HG03064 (cell line): ENCODE measurements around the gene IL1RAPL2.
"Not testable (repeated sequence)": the region's sequence is repeated elsewhere in the genome, so short reads cannot be mapped to it uniquely, and the experiment has no call there.

Source experiments
- ATAC-seq: cut with Tn5 transposase; IDR thresholded peaks from one replicate; pipeline ENCODE4 v1.9.1; 2021; ENCODE audit warnings: low read depth; ENCODE audit not compliant: unreplicated experiment

IL1RAPL2 gene

DNA sequence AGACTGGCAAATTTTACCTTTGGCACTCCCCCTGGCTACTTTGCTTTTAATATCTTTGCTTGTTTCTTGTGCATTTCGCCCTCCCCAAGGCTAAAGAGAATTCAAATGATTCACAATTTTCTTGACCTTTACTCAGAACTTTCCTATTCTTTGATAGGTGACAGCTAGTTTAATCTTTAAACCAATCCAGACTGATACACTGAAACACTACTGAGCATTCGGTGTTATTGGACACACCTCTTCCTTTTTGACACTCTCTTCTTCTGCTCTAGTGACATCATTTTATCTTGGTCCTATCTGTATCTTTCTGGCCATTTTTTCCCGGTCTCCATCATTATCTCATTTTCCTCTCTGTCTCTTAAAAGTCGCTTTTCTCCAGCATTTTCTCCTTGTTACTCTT lies 103.1 kb downstream of the IL1RAPL2 start:
- ATAC-seq, result no peak

DNA sequence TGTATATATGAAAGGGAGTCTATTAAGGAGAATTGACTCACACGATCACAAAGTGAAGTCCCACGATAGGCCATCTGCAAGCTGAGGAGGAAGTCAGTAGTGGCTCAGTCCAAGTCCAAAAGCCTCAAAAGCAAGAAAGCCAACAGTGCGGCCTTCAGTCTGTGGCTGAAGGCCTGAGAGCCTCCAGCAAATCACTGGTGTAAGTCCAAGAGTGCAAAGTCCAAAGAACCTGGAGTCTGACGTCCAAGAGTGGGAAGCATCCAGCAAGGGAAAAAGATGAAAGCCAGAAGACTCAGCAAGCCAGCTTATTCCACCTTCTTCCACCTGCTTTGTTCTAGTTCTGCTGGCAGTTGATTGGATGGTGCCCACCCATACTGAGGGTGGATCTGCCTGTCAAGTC lies 104.1 kb downstream of the IL1RAPL2 start:
- ATAC-seq, result no peak

DNA sequence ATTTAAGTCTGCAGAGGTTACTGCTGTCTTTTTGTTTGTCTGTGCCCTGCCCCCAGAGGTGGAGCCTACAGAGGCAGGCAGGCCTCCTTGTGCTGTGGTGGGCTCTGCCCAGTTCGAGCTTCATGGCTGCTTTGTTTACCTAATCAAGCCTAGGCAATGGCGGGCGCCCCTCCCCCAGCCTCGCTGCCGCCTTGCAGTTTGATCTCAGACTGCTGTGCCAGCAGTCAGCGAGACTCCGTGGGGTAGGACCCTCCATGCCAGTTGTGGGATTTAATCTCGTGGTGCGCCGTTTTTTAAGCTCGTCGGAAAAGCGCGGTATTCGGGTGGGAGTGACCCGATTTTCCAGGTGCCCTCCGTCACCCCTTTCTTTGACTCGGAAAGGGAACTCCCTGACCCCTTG lies 111.5 kb downstream of the IL1RAPL2 start:
- not testable (repeated sequence) for ATAC-seq

DNA sequence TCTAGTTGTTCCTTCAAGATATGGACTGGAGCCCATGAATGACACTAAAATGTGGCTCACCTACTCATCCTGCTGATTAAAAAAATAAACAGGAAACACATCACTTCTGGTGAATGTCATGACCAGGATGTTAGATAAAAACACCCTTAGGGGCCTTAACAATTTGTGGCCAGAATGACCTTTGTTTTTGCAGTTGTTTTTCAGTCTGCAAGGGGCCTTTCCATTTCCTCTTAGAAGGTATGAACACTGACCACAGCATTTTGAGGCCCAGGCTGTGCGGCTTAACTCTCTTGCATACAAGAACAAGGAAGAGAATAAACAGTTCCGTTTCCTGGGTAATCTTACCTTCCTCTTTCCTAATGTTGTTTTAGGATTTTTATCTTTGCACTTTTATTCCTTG lies 113.2 kb downstream of the IL1RAPL2 start:
- ATAC-seq, result no peak

DNA sequence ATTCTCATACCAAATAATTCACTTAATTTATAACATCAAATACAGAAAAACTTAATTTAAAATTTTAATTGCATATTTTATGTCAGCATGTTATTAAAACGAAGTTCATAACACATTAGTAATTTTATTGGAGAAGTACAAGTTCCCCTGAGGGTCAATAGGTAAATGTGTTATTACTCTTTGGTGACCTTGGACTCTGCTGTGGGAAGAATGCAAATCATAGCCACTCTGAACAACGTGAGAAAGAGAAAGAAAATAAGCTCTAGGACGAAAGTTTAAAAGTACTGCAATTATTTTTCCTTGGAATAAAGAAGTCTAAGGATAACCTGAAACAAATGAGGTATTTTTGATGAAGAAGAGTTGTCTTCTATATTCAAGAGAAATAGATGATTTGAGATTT lies 115.2 kb downstream of the IL1RAPL2 start:
- no peak for ATAC-seq

DNA sequence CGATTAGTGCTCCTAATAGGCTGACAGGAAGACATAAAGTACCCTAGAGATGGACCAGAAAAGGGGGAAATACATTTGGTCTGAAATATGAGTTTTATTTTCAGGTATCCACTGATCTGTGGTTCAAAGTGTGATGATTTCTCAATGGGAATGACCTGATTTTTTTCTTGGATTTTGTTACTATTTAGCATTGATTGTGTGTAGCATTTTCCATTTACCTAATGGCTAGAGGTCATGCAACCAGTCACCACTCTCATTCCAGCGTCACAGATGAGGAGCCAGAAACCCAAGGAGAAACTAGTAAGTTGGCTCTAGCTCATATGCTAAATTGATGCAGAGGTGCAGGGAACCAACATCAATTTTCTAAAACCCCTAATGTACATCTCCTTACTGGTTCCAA lies 118.1 kb downstream of the IL1RAPL2 start:
- no peak for ATAC-seq

DNA sequence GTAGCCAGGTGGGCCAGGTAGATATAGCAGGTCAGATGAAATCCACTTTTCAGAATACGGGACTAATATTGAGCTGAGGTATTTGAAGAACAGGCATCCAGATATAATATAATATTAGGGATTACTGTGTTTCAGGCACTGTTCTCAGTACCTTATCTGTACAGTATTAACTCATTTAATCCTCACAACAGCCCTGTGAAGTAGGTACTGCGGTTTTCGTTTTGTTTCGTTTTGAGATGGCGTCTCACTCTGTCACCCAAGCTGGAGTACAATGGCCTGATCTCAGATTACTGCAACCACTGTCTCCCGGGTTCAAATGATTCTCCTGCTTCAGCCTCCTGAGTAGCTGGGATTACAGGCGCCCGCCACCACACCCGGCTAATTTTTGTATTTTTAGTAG lies 129.6 kb downstream of the IL1RAPL2 start:
- ATAC-seq, result no peak

DNA sequence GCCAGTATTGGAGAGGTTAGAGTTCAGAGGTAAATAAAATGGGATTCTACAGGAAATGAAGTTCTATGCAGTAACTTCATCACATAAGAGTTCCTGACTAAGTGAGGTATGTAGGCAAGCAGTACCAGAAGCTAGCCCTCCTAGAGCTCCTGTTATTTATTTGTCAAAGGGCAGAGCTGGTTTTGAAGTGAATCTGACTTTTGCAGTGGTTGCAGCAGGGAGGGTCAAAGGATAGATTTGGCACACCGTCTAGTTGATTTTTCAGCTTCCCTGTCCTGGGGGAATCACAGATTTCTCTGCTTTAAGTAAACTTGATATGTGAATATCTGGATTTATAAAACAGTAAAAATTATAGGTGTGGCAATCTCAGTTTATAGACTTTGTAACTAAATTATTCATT lies 130.7 kb downstream of the IL1RAPL2 start:
- no peak for ATAC-seq

DNA sequence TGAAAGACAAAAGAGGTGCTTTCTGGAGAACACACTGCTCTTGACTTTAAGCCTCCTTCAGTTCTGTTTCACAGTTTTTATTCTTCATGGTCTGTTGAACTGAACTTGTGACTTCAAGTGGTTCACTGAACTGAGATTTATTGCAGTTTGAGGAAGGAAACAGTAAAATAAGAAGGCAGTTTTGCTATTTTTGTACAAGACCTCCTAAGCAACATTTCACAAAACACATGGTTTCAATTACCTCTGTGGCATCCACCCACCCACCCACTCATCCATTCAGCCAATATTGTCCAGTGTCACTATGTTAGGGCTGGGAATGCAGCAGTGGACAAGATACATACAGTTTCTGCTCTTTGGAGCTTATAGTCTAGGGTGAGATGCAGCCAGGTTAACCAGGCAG lies 131.3 kb downstream of the IL1RAPL2 start:
- ATAC-seq, result no peak

DNA sequence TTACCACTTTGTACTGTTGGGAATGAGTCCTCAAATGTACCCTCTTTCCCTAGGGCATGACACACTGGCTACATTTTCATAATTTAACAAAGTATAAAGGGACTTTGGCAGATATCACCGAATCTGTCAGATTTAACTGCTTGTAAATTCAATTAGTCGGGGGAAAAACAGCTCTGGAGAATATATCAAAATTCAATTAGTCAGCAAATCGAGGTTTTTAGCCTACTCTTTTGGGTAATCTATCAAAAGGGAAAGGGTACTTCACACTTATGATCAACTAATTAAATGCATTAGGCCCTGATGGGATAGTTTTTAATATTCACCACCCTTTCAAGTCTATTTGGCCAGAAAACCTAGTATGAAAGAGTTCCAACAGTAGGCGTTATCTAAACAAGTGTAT lies 141.0 kb downstream of the IL1RAPL2 start:
- ATAC-seq, result no peak

DNA sequence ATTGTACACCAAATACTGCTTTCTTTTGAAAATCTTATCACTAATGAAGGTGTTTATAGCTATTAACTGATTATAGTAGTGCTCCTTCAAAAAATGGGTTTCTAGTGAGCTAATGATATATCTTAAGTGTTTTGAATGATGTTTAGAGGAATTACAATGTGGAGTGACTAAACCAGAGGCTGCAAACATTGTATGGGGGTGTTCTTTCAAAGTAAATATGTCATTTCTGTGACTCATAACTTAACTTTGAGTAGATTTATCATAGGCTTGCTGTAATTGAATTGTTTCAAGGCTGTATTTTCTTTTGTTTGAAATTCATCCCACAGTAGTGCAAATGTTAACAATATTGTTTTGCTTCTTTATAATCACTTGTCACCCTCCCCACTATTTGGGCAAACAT lies 141.6 kb downstream of the IL1RAPL2 start:
- ATAC-seq, result no peak

DNA sequence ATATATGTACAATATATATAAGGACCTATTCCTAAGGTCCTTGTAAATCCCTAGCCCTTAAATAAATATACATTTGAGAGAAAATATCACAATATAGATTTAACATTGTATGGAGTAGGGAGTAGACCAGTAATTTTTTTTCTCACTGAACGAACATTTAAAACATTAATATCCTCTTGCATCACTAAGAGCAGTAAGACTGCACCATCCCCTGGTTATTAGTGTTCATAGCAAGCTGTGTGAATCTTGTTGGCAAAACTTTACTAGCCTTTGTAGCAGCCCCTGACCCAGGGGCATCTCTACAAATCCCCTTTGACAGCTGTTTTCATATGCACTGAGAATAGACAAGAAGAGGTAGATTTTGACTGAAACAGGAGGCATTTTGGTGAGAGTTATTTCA lies 146.5 kb downstream of the IL1RAPL2 start:
- ATAC-seq, result no peak

DNA sequence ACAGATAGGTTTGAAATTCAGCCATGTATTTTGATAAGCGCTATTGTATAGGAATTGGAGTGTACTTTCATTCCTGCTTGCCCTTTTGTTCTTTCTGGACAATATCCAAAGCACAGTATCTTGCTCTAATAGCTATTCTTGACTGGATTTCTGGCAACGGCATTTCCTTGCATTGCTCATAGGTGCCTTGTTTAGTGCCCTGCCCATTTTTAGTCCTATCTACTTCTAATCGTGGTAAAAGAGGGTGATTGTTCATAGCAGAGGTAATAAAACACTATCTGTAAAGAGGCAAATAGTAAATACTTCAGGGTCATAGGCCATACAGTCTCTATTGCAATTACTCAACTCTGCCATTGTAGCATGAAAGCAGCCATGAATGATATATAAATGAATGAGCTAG lies 155.9 kb downstream of the IL1RAPL2 start:
- no peak for ATAC-seq

DNA sequence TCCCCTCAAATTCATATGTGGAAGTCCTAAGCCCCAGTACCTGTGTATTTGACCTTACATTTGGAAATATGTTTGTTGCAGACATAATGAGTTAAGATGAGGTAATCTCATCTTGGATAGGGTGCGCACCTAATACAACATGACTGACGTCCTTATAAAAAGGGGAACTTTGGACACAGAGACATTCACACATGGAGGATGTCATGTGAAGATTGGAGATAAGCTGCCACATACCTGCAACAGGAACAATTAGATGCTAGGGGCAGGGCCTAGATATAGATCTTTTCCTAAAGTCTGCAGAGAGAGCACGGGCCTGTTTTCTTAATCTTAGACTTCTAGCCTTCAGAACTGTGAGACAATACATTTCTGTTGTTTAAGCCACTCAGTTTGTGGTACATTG lies 162.5 kb downstream of the IL1RAPL2 start:
- no peak for ATAC-seq

DNA sequence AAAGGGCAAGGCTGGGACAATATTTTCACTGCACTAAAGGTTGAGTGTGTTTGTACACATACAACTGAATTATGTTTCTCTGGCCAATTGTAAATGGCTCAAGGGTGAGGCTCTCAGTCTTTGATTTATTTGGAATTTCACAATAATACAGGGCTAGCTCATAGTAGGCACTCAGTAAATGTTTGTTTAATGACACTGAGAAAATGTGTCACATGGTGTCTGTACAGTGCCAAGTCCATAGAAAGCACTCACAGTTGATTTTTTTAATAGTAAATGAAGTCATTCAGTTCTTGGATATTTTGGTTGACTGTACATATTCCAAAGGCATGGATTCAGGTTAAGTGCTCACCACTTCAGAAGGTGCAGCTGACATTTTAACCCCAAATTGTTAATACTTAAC lies 176.4 kb downstream of the IL1RAPL2 start:
- ATAC-seq, result no peak

DNA sequence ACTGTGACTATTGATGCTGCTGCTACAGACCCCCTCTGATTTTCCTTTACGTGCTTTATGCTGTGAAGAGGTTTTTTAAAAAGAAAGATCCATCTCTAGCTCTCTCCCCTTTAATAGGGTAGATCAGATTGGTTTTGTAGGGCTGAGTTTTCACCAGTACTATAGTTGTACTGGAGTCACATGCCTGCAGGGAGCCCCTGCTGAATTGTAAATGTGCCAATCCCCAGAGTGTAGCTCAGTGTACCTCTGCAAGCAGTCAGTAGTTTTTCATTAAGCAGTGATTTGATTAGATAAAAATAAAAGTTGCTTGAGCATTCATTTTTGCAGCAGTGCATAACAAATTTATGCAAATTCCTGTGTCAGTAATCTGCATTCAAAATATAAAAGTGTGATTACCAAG lies 179.2 kb downstream of the IL1RAPL2 start:
- ATAC-seq, result no peak

DNA sequence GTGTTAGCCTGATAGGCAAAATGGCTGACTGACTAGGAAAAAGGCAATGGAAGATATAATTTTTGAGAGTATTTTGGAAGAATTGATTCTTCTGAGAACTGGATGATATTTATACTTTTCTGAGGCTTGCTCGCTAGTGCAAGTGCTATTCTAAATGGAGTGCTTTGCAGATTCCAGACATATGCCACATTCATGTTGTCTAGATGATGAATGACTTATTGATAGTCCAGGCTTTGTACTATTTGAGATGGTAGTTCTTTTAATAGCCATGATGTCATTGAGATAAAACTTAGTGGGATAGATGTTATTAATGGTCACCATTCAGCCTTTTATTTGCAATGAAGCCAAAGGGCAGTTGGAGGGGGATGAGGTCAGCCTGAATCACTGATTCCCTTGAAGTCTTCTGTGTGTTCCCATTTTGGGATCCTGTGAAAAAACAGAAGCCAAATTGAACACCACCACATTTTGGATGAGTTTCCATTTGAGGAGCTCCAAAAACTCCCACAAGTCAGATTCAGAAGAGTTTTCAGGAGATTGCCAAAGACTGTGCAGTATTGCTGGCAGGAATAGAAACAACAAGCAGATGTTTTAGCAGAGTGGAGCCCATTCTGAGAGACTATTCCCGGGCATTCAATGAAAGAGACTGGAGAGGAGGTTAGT lies 184.1 kb downstream of the IL1RAPL2 start:
- ATAC-seq, result no peak

DNA sequence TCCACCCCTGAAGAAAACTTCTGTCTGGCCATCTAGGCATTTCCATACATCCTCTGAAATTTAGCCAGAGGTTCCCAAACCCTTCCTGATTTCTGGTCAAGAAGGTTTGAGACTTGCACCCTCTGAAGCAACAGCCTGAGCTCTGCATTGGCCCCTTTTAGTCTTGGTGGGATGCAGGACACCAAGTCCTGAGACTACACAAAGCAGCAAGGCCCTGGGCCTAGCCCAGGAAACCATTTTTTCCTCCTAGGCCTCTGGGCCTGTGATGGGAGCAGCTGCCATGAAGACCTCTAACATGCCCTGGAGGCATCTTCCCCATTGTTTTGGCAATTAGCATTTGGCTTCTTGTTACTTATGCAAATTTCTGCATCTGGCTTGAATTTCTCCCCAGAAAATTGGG lies 196.6 kb downstream of the IL1RAPL2 start:
- ATAC-seq, result no peak

DNA sequence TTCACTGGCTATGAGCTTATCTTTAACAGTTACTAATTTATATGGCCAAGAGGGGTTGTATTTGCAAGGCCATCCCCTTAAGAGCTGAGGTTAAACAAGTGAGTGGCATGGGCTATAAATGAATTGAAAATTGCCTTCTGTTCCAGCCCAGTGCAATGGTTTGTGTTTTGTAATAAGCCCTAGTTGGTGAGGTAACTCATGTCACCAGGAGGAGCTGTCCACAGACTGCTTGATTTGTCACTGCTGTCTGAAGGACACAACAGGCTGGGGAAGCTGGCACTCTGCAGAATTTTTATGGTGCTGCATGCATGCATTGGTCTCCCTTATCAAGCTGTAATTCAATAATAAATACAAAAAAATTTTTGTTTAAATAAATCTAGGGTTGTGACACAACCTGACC lies 223.8 kb downstream of the IL1RAPL2 start:
- no peak for ATAC-seq

DNA sequence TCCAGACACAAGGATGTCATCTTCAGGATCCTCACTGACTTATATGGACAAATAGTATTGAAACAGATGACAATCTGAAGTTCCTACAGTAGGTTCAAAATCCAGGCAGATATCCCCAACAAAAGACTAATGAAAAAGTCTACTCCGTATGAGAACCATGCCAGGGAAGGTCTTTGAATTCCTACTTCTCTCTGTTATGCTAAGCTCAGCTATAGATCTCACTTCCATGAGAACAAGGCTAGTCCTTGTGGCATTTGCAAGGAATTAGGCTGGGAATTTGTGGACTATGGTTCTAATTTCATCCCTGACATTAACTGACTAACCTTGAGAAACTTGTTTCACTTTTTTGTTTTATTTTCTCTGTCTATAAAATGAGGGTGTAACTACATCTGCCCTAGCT lies 229.8 kb downstream of the IL1RAPL2 start:
- ATAC-seq, result no peak

DNA sequence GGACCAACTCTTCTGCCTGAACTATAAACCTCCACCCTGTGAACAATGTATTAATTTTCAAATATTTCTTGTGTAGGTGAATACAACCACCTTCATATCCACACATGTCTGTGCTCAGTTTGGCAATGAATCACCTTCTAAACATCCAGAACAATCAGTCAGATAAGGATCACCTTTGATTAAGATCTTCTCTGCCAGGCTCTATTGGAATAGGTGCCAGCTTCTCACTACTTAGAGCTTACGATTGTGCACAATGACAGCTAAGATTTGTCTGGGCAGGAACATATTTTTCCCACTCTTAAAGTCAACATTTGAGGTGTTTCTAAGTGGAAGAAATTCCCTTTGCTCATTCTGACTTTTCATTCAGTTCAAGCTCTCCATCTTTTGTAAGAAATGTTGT lies 237.2 kb downstream of the IL1RAPL2 start:
- no peak for ATAC-seq

DNA sequence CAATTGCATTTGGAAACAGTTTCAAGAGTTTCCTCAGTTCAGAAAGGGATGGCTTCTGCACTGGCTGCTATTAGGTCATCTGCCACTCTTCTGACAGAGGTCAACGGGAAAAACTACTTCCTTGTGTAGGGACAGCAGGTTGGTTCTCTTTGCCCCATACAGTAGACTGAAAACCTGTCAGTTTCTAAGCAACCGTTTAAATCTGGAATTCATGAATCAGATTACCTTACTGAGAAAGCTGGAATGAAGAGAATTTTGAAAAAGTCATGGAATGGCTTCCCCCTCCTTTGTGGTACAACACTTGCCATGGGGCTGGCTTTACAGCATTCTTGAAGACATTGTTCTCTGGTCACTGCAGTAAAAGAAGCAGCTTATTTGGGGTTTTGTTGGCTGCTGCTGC lies 240.3 kb downstream of the IL1RAPL2 start:
- ATAC-seq, result no peak

DNA sequence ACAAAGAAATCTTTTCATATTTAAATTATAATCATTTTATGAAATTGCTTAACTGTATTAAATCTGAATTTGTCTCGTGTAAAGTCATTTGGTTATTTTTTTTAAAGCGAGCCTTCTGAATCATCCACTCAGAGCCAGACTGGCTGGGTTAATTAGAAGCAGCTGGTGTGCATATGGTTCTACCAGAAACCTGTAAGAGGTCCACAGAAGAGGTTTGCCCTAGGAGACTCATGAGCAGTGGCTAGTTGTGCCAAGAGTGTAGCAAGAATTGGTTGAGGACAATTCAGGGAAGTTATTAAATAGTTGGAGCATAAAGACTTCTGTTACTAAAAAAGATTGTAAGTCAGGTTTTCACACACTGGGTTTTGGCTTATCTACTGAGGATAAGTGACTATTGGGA lies 267.4 kb downstream of the IL1RAPL2 start:
- ATAC-seq, result no peak
